ENCODE measurements around the gene CDK14.

- TF ChIP-seq CTCF (IDR thresholded peaks at IDR 0.05), result no peak
- no peak for TF ChIP-seq POLR2A (IDR thresholded peaks at IDR 0.05)
These were observed 226.0 kb downstream of the CDK14 start for GRCh38 chr7:90821961-90822620.
